Measurements from ENCODE around the gene EXOC3.
"Not testable (repeated sequence)": the region's sequence is repeated elsewhere in the genome, so short reads cannot be mapped to it uniquely, and the experiment has no call there.

The EXOC3 gene

DNA sequence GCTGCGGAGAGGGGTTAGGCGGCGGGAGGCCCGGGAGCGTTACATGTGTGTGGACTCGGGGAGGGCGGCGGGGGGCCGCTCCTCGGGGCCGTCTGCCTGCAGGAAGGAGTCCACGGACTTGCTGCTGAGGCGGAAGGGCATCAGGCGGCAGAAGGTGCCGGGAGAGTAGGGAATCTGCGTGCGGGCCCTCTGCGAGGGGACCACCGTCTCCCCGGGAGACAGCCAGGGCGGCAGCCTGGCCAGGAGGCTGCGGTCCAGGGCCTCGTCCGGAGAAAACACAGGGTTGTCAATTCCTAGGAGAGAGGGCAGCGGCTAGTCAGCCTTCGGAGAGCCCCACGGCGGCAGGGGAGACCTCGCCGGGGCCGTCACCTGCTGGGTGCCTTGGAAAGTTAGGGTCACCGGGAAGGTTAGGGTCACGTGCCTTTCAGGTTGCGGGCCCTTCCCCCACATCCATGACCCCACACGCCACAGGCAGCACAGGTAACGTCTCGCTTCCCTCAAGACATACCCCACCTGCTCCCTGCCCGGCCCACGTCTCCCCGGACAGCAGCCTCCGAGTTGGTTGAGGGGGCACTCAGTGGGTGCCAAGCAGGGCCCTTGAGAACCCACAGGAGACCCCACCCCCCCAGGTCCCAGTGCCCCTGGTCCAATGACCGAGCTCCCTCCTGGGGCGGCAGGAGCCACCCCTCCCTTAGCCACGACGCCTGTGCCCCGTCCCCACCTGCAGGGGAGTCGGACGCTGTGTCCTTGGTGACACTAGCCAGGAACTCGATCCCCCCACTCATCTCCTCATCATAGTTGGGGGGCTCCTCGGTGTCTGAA, 32.1 kb downstream of the EXOC3 start:
- no peak for DNase-seq

DNA sequence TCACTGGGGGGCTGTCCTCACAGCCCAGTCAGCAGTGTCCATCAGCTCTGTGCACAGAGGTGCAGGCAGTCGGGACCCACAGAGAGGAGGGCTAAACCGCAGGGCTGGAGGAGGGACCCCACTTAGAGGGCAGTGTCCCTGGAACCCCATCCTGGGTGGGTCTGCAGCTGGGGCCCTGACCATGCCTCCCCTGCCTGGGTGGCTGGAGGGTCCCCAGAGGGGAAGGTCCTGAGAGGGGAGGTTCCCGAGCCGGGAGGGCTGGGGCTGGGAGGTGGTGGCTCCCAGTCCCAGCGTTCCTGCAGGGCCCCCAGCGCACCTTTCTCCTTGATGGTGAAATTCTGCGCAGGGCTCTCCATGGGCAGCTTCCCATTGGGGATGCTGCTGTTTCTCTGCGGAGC, 32.7 kb downstream of the EXOC3 start:
- DNase-seq, result no peak

- no peak for DNase-seq
Observed at GRCh38 chr5:476102-476813, 33.3 kb downstream of the EXOC3 start.

GRCh38 chr5:476814-477175, 33.8 kb downstream of the EXOC3 start:
- no peak for DNase-seq

DNA sequence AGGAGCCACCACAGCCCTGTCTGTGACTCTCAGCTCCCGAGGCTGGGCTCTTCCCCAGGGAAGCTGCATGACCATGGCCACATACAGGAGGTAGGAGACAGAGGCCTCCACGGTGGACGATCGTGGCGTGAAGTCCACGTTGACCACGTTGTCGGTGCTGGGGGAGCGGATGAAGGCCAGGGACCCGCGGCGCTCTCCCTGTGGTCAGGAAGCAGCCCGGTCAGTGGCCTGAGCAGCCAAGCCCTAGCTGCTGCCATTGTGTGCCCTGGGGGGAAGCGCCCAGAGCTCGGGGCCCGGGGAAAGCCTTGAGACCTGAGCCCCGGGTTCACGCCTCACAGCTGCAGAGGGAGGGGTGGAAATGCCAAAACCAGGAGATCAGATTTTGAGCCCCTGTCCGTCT, 34.3 kb downstream of the EXOC3 start:
- no peak for DNase-seq

DNA sequence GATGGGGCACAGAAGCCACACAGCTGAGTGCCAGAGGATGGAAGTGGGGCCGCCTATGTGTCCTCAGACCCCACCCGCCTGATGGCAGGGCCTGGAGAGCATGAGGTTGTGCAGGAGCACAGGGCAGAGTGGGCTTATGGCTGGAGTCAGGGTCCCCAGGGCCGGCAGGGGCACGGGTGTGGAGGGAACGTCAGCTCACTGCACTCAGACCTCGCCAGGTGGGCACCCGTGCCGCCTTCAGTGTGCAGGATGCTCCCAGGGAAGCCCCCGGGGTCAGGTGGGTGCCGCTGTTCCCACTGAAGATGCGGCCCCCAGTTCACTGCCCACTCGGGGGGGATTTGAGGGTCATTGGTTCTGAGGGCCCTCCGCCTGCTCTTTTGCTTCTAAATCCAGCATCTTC, 34.9 kb downstream of the EXOC3 start:
- DNase-seq, result no peak

- no peak for DNase-seq
Observed at GRCh38 chr5:478369-478981, 35.5 kb downstream of the EXOC3 start.

DNA sequence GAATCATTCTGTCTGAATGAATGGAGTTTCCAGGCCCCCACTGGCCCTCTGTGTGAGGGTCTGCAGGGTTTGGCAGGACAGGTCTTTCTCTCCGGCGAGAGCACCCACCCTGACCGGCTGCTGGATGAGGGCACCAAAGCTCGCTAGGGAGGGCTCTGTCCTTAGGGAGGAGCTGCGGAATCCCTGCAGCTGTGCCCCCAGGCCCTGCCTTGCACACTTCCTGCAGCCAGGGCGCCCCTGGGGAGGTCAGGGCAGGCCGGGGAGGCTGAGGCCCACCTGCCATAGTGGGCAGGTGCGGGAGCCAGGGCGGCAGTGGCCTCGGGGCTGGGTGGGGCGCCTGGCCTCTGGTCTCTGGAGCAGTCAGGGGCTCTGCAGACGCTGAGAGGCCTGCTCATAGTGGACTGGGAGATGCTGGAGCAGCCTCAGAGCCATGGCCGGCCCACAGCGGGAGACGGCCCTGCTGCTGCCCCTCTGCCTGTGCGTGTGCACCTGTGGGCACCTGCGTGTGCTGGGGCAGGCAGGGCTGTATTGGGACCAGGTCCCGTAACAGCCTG, 36.1 kb downstream of the EXOC3 start:
- DNase-seq, result no peak

GRCh38 chr5:479566-480319, 36.8 kb downstream of the EXOC3 start:
- no peak for DNase-seq

DNA sequence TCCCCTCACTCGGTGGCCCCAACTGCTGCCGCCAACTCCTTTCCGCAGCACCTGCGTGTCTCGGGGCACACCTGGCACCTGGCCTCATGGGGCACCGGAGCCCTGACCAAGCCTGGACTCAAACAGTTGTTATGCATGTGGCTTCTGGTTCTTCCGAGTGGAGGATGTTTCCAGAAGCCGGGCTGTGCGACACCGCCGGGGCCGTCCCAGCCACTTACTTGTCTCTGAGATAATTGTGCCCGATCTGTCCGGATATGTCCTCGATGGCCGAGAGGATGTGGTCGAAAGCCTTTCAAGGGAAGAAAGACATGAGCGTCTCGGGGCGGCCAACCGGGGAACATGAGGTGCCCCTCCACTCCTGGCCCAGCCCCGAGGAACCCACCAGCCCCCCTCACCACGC, 38.4 kb downstream of the EXOC3 start:
- no peak for DNase-seq

- no peak for DNase-seq
Observed at GRCh38 chr5:482021-482420, 39.0 kb downstream of the EXOC3 start.

DNA sequence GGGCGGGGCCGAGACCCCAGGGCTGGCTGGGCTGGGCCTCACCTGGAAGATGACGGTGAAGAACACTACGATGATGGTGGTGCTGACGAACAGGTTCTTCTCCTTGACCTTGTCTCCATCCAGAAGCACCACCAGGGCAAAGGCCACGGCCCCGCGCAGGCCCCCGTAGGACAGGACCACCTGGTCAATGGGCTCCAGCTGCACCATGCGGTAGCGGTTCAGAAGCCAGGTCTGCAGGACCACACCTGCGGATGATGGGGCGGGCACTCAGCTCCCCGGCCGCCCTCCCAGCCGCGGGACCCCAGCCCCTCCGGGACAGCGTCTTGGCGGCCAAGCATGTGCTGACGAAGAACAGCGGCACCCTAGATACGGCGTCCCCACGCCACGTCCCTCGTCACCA, 39.5 kb downstream of the EXOC3 start:
- DNase-seq, result no peak

DNA sequence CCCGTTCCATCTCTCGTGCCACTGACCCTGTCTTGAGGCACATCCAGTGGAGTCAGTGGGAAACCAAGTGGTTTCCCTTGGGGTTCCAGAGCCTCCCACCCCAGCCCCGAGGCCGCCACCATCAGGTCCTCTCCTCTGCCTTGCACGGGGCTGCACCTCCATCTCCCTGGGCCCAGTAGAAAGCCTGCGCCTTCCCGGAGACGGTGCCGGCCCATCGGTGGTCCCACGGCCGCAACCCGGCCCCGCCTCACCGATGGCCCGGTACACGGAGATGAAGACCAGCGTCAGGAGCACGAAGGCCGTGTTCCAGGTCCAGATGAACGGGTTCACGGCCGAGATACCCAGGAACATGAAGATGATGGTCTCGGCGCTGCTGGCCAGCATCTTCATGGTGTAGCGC, 40.0 kb downstream of the EXOC3 start:
- no peak for DNase-seq

DNA sequence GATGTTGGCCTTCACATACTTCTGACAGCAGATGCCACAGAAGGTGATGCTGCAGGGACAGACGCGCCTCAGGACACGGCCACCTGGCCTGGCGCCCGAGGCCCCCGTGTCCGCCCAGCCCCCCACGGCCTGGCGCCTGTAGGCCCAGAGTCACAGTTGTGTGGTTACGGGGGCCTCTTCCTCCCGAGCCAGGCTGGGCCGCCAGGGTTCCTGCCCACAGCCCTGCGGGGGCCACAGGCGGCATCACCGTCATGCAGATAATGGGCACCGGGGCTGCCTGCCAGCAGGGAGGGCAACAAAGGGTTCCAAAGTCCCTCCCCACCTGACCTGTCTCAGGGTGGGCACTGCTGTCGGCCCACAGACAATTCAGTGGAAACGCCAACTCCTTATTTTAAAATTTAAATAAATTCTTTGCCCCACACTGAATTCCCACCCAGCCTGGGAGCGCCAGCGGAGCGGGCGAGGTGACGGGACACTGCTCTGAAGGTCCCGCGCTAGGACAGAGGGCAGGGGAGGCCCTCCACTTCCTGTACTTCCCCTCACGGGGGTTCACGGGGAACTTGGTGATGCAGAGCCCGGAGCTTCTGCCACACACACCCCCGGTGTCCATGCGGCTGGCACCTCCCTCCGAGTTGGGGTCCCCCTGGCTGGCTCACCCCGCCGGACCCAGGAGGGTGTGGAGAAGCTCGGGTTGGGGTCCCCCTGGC, 40.6 kb downstream of the EXOC3 start:
- DNase-seq, result no peak

- DNase-seq, result no peak
Observed at GRCh38 chr5:484556-484955, 41.6 kb downstream of the EXOC3 start.

DNA sequence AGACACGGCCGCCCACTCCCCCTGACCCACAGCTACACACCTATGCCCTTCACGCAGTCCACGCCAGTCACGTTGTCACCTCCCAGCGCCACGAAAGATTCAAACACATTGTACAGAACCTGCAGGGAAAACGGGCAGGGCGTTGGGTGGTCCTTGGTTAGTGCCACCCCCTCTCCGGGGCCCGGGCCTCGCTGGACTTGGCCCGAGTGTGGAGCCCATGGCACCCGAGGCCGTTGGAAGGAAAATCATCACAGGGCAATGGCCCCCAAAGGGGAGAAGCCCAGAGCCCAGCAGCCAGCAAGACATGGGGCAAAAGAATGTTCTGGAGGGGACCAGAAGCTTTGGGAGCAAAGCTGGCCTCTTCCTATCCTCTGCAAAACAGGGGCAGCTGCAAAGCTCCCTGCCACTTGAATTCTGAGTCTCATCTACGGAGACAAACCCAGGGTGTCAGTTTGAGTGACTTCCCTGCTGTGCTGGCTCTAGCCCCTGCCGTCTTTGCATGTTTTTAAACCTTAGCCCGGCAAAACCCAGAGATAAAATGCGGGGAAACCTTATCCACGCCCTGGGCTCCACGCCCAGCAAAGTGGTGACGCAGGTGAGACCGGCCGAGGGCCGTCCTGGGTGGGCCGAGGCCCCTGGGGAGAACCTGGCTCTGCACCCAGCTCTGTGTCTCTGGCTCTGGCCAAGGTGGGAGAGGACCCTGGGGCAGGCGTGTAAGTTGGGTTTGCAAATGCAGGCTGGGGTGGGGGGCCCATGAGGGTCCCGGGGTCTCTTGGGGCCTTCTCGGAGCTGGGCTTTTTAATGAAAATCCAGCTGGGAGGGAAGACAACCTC, 42.4 kb downstream of the EXOC3 start:
- no peak for DNase-seq

DNA sequence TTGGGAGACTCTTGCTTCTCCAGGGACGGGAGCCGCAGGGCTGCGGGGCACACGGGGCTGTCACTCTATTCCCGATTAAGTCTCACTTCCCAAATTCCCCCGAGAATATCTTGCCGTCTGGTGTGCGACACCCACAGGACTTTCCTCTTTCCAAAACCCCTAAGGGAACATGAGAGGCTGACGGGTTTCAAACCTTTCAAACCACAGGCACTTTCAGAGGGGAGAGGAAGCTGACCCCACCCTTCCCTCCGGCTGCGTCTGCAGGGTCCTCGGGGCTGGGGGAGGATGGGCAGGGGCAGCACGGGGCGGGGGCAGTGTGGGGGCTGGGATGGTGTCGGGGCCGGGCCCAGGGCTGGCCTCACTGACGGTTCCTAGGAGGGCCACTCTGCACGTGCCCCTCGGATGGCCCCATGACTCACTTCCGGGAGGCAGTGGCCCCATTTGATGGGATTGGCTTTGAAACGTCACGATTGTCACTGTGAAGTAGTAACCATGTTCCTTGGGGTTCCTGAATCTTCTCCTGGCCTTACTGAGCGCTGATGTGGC, 43.0 kb downstream of the EXOC3 start:
- DNase-seq, result no peak

GRCh38 chr5:486597-486996, 43.6 kb downstream of the EXOC3 start:
- not testable (repeated sequence) for DNase-seq

DNA sequence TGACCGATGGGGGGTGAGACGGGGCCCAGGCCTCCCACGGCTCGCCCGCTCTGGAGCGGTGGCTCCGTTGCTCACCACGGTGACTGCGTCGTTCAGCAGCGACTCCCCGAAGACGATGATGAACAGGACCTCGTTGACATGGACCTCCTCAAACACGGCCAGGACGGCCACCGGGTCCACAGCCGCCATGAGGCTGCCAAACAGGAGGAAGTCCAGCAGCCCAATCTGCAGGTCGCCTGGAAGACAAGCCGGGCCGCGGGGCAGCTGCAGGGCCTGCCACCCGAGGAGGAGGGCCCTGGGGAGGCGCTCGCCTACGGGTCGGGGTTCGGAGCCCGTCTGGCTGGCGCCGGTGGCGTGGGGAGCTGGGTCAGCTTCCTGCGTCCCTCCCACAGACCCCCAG, 45.3 kb downstream of the EXOC3 start:
- DNase-seq, result no peak

GRCh38 chr5:488744-489688, 46.0 kb downstream of the EXOC3 start:
- DNase-seq, result no peak

Measured in T1000 (cell line).